Sigmoid colon (tissue), 7 donors: ENCODE results near the gene TBXT. TPM values are rescaled to one million over a fixed set of nuclear protein-coding genes. Genes with fewer than 3 reads are reported as not detected.

ENCODE experiments used
- DNase-seq: peaks from one replicate; pipeline ENCODE4 v3.0.0-alpha.2; 2019
- H3K27ac ChIP-seq, 4 donors: fragments of 200-600 bp; sonication (generic); one replicate each; pipeline ENCODE4 v1.5.1; 2016 to 2019; ENCODE audit warnings: mild to moderate bottlenecking in 1 of 4
- H3K27me3 ChIP-seq, 3 donors: fragments of 200-600 bp; sonication (generic); one replicate each; pipeline ENCODE4 v1.5.1; 2019; ENCODE audit warnings: mild to moderate bottlenecking in 1 of 3
- H3K36me3 ChIP-seq, 4 donors: fragments of 200-600 bp; sonication (generic); one replicate each; pipeline ENCODE4 v1.5.1; 2016 to 2019
- H3K4me1 ChIP-seq, 4 donors: fragments of 200-600 bp; sonication (generic); one replicate each; pipeline ENCODE4 v1.5.1; 2017 to 2019
- H3K4me3 ChIP-seq, 4 donors: fragments of 200-600 bp; sonication (generic); one replicate each; pipeline ENCODE4 v1.5.1; 2017 to 2019; ENCODE audit warnings: mild to moderate bottlenecking in 2 of 4, moderate library complexity in 1 of 4
- H3K9me3 ChIP-seq, 4 donors: fragments of 200-600 bp in 3 of 4; sonication (generic) in 3 of 4; one replicate each; pipeline versions ENCODE4 v1.5.1 to v1.6.1; 2013 to 2019
- CTCF ChIP-seq, 4 experiments: fragments of 450-650 bp in 3 of 4; fragments of 200-600 bp in 1 of 4; IDR thresholded peaks; one replicate each; pipeline ENCODE4 v1.5.1; 2016 to 2019; ENCODE audit warnings: antibody characterized with exemption in 4 of 4, mild to moderate bottlenecking in 3 of 4, moderate library complexity in 2 of 4
- EP300 ChIP-seq, 4 donors: sonication (generic); formaldehyde crosslinking; IDR thresholded peaks; one replicate each; pipeline ENCODE4 v1.6.1; 2017; ENCODE audit warnings: antibody characterized with exemption in 4 of 4
- POLR2A ChIP-seq, 2 donors: fragments of 450-650 bp; IDR thresholded peaks; one replicate each; pipeline ENCODE4 v1.6.1; 2016; ENCODE audit warnings: antibody characterized with exemption in 2 of 2, mild to moderate bottlenecking in 2 of 2, moderate library complexity in 2 of 2
- POLR2AphosphoS5 ChIP-seq, 4 donors: sonication (generic); formaldehyde crosslinking; IDR thresholded peaks; one replicate each; pipeline ENCODE4 v1.6.1; 2017; ENCODE audit warnings: antibody characterized with exemption in 4 of 4
- WGBS, 2 donors: extraction: QIAGEN DNeasy Blood & Tissue Kit; methylation state at CpG; one replicate each; pipeline ENCODE4 v1.1.7; 2013; 5-methylcytosine and 5-hydroxymethylcytosine counted together
- intact Hi-C: fragments of 100-400 bp; cut with DNase I; formaldehyde crosslinking; loops from one replicate; pipeline ENCODE4 v1.15.1; 2023
- polyA plus RNA-seq, 3 donors: library from polyadenylated mRNA; stranded (reverse); fragments of 200-250 nt; gene quantifications; one replicate each; pipeline ENCODE4 v1.2.3, GENCODE V29; 2013
- total RNA-seq, 4 donors: library from RNA; depleted of rRNA; stranded (reverse); fragments of >200 nt; gene quantifications; one replicate each; pipeline ENCODE4 v1.1.0, GENCODE V29; 2016
- donor health status: healthy with polysubstance abuse.
- donor health status: Bipolar disorder and iron deficiency.
- donor health status: healthy.

TBXT gene
- total and polyA plus RNA-seq, 7 donors = not detected

DNA sequence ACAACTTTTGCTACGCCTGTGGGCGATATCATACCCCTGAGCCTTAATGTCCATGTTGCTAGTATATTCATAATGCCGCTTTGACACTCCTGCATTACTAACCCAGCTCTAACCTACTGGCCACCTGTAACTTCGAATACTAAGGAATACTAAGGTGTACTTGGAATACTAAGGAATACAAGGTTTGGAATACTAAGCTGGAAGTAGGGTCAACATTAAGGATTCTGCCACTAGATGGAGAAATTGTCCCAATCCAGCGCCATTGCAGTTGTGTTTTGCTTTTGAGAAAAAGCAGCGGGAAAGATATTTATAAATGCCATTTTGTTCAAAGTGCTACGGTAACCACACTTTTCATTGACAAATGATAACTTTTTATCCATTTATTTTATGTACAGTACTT, 10.7 kb downstream of the TBXT start:
- intact Hi-C loops = no loop called here
- DNase-seq = no peak
- TF ChIP-seq EP300 (IDR thresholded peaks at IDR 0.05) (no peak), CTCF (IDR thresholded peaks at IDR 0.05) (no peak), POLR2A (IDR thresholded peaks at IDR 0.05) (no peak), POLR2AphosphoS5 (IDR thresholded peaks at IDR 0.05) (no peak)
- H3K36me3 ChIP-seq = no peaks in the 10 kb centered on the region
- no peaks in the 10 kb centered on the region for H3K27me3 ChIP-seq
- no peak overlapping the region for H3K4me3 ChIP-seq
- 42 to 56% methylated on average over 7 of the region's 7 CpGs for WGBS, 2 donors
- no peaks in the 10 kb centered on the region for H3K4me1 ChIP-seq
- no peak overlapping the region for H3K27ac ChIP-seq
- H3K9me3 ChIP-seq = no peaks in the 10 kb centered on the region

DNA sequence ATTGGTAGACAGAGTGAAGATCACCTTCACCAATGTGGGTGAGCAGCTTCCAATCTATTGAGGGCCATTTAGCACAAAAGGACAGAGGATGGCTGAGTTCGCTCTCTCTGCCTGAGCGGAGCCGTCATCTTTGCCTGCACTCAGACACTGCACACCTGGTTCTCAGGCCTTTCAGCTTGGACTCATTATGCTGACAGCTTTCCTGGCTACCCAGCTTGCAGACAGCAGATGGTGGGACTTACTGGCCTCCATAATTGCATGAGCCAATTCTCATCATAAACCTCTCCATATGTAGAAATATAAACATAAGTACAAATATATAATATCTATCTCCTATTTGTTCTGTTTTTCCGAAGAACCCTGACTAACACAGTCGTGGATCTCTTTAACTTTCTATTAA, 13.7 kb downstream of the TBXT start:
- TF ChIP-seq POLR2A (IDR thresholded peaks at IDR 0.05) (no peak), CTCF (IDR thresholded peaks at IDR 0.05) (no peak), POLR2AphosphoS5 (IDR thresholded peaks at IDR 0.05) (no peak), EP300 (IDR thresholded peaks at IDR 0.05) (no peak)

DNA sequence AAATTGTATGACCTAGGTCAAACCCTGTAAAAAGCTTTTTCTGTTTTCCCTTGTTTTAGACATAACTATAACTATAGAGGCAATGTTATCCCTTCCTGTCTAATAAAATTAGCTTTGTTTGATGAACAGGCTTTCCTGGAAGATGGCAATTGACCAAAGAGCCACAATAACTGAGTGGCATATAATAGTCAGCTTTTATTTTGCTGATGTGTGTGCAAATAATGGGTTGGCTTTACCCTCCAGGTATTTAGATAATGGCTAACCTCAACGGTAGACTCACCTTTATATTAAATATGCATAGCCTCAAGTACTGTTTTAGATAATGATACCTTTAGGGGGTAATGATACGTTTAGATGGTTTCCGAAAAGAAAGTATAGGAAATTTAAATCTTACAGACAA, 15.0 kb downstream of the TBXT start:
- no peaks in the 10 kb centered on the region for H3K4me1 ChIP-seq
- no peak overlapping the region for H3K4me3 ChIP-seq
- no peaks in the 10 kb centered on the region for H3K27me3 ChIP-seq
- H3K27ac ChIP-seq = no peak overlapping the region
- intact Hi-C loops = no loop called here
- H3K36me3 ChIP-seq = no peaks in the 10 kb centered on the region
- WGBS, 2 donors = 69 to 77% methylated on average over 3 of the region's 3 CpGs
- H3K9me3 ChIP-seq = peaks cover 4 to 12% (median 5%) of the 10 kb centered on the region in 4 donors
- TF ChIP-seq POLR2A (IDR thresholded peaks at IDR 0.05) = no peak
- no peak for TF ChIP-seq EP300 (IDR thresholded peaks at IDR 0.05)
- TF ChIP-seq CTCF (IDR thresholded peaks at IDR 0.05) = no peak
- DNase-seq = no peak

More for the DNA sequence above, 13.7 kb downstream of the TBXT start:
- Histone ChIP-seq H3K4me1 (no peaks in the 10 kb centered on the region), H3K27ac (no peak overlapping the region), H3K9me3 (peaks cover 4 to 12% (median 5%) of the 10 kb centered on the region in 4 donors), H3K27me3 (no peaks in the 10 kb centered on the region), H3K36me3 (no peaks in the 10 kb centered on the region), H3K4me3 (no peak overlapping the region)
- 73 to 79% methylated on average over 5 of the region's 5 CpGs for WGBS, 2 donors
- DNase-seq = no peak
- intact Hi-C loops = no loop called here

DNA sequence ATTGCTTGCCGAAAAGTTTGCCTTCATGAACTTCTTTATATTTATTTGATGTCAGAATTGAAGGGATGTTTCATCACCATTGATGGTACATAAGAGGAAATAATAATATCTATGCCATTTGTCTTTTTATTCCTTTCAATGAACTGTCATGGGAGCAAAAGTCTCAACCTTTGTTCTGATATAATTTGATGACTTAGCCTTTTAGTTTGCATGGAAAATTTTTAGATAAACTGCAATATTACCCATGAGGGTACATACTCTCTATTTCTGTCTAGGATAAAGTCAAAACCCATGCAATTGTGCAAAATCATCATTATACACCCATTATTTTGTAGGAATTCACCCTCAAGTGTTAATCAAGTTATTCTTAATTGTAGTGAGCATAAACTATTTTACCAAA, 15.9 kb downstream of the TBXT start:
- no peaks in the 10 kb centered on the region for H3K27me3 ChIP-seq
- H3K4me3 ChIP-seq = no peak overlapping the region
- intact Hi-C loops = no loop called here
- DNase-seq = no peak
- H3K9me3 ChIP-seq = peaks cover 4 to 12% (median 5%) of the 10 kb centered on the region in 4 donors
- no peaks in the 10 kb centered on the region for H3K36me3 ChIP-seq
- WGBS, 2 donors = 71 to 88% methylated on average over 1 of the region's 1 CpG
- H3K27ac ChIP-seq = no peak overlapping the region
- TF ChIP-seq POLR2AphosphoS5 (IDR thresholded peaks at IDR 0.05) (no peak), POLR2A (IDR thresholded peaks at IDR 0.05) (no peak), CTCF (IDR thresholded peaks at IDR 0.05) (no peak), EP300 (IDR thresholded peaks at IDR 0.05) (no peak)
- no peaks in the 10 kb centered on the region for H3K4me1 ChIP-seq

DNA sequence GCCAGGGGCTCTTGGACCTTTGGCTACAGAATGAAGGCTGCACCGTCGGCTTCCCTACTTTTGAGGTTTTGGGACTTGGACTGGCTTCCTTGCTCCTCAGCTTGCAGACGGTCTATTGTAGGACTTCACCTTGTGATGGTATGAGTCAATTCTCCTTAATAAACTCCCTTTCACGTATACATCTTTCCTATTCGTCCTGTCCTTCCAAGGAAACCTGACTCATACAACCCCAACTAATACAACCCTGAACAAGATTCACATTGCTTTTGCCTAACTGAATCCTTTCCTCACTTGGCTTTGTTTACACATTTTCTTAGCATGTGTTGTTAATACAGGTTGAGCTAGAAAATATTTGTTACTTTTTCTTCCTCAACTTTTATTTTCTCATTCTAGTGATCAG, 21.9 kb downstream of the TBXT start:
- Histone ChIP-seq H3K4me3 (no peak overlapping the region), H3K9me3 (peaks cover 4 to 9% (median 5%) of the 10 kb centered on the region in 4 donors), H3K27ac (no peak overlapping the region), H3K36me3 (no peaks in the 10 kb centered on the region), H3K27me3 (no peaks in the 10 kb centered on the region), H3K4me1 (no peaks in the 10 kb centered on the region)
- 84 to 86% methylated on average over 5 of the region's 5 CpGs for WGBS, 2 donors
- TF ChIP-seq POLR2AphosphoS5 (IDR thresholded peaks at IDR 0.05) = no peak
- TF ChIP-seq EP300 (IDR thresholded peaks at IDR 0.05) = no peak
- TF ChIP-seq POLR2A (IDR thresholded peaks at IDR 0.05) = no peak
- TF ChIP-seq CTCF (IDR thresholded peaks at IDR 0.05) = no peak
- intact Hi-C loops = no loop called here
- DNase-seq = no peak
